GM10266 (cell line): ENCODE results near the gene CD300A.

Experiments
- DNase-seq: peaks from one replicate; pipeline ENCODE4 v3.0.0; 2012; ENCODE audit errors: extremely low spot score
- TF ChIP-seq, protein P1 (sequence below): IDR thresholded peaks from 2 replicates; pipeline ENCODE4 v1.5.1; 2012; ENCODE audit warnings: mild to moderate bottlenecking, low read depth; ENCODE audit not compliant: control insufficient read depth, insufficient read depth; ENCODE audit errors: missing control alignments

CD300A gene

DNA sequence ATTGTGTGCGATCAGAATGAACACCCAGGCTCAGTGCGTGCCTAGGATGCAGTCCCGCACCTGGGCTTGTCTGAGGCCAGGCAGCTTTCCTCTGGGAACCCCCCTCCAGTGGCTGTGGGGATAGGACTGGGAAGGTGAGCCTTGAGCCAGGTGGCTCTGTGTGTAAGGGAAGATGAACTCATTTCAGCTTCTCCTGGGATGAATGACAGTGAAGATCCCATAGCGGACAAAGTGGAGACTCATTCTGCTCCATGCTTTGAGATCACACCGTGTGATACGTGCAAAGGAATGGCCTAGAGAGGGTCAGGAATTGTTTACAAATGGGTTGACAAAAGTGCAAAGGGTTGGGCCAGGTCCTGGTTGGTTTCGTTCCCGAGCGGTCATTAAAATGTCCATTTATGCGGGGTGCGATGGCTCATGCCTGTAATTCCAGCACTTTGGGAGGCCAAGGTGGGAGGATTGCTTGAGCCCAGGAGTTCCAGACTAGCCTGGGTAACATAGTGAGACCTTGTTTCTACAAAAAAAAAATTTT lies 18.7 kb upstream of the CD300A start:
- TF ChIP-seq, protein P1, sequence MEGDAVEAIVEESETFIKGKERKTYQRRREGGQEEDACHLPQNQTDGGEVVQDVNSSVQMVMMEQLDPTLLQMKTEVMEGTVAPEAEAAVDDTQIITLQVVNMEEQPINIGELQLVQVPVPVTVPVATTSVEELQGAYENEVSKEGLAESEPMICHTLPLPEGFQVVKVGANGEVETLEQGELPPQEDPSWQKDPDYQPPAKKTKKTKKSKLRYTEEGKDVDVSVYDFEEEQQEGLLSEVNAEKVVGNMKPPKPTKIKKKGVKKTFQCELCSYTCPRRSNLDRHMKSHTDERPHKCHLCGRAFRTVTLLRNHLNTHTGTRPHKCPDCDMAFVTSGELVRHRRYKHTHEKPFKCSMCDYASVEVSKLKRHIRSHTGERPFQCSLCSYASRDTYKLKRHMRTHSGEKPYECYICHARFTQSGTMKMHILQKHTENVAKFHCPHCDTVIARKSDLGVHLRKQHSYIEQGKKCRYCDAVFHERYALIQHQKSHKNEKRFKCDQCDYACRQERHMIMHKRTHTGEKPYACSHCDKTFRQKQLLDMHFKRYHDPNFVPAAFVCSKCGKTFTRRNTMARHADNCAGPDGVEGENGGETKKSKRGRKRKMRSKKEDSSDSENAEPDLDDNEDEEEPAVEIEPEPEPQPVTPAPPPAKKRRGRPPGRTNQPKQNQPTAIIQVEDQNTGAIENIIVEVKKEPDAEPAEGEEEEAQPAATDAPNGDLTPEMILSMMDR: no peak
- DNase-seq: no peak

DNA sequence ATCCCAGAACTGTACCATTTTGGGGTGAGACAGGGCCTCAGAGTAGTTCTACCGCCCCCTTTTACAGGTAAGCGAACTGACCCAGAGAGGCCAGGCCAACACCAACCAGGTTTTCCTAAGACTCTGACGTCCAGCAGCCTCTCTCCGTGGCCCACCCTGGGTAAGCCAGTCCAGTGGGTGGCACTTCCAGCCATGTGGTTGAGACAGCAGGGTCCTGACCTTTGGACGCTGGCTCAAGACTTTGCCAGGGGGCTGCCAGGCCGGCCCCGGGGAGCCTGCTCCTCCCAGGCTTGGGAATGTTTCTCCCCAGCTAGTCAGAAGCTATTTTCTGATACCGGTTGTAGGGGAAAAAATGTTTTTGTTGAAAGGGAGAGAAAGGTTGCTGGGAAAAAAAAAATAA lies 17.7 kb upstream of the CD300A start:
- DNase-seq: no peak
- TF ChIP-seq, protein P1: no peak

DNA sequence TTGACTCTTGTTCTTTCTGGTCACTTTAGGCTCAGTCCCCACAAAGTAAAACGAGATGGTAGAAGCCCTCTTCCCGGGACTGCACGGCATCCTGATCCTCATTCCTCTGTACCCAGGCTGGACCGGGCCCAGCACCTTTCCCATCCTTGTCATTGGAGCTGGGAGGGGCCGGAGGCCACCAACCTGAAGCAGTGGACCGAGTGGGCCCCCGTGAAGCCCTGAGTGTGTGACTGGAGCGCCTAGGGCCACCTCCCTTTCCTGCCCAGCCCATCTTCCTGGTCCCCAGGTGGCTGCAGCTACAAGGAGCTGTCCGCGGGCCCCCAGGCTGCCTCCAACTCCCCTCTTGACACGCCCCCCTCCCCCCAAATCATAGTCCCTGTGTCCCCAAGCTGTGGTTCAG lies 17.1 kb upstream of the CD300A start:
- TF ChIP-seq, protein P1: no peak
- DNase-seq: no peak

DNA sequence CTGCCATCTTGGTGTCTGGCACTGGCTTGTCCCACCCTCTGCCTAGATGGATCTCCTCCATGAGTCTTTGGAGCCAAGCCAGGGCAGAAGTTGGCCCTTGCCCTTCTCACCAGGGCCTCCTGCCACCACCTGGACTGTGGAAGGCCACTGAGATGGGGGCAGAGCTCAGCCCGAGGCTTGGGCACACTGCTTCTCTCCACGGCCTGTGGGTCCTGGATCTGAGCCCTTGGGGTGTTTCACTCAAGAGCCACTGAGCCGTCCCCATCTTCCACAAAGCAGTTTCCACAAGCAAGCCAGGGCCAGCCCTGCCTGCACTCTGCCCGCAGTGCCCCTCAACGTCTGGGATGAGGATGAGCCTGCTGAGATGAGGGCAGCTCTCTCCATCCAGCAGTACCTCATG lies 16.7 kb upstream of the CD300A start:
- no peak for DNase-seq
- TF ChIP-seq, protein P1: no peak

DNA sequence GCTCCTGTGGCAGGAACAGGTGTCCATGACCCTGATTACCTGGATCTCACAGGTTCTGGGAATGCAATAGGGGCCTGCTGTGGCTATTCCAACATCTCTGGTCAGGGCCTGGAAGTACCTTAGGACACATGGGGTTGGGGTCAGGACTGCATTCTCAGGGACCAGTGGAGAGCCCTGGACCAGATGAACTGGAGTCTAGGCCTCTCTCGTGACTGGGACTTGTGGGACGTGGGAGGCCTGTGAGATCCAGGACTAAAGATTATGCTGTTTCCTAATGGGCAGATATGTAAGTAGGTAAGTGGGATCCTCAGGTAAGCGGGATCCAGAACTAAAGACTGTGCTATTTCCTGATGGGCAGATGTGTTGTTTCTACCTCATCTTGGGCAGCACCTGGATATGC lies 16.2 kb upstream of the CD300A start:
- no peak for DNase-seq
- TF ChIP-seq, protein P1: no peak

DNA sequence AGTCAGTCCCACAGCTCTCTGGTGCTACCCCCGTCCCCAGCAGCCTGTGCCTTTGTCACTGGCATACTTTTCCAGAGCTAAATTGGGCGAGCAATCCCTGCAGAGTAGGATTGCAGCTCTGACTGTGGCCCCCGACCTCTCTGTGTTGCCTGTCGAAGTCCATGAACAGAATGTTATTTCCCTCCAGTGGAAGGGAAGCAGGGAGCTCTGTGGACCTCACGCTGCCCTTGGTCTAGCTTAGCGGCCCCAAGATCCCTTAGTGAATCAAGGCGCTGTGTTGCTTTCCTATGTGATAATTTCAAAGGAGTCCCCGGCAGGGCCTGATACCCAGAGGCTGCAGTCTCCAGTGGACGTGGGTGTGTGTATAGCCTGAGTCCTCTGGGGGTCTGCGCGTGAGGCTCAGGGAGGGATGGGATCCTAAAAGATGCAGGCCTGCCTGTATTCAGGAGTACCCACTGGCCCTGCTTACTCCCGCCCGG lies 15.5 kb upstream of the CD300A start:
- TF ChIP-seq, protein P1: no peak
- DNase-seq: no peak

DNA sequence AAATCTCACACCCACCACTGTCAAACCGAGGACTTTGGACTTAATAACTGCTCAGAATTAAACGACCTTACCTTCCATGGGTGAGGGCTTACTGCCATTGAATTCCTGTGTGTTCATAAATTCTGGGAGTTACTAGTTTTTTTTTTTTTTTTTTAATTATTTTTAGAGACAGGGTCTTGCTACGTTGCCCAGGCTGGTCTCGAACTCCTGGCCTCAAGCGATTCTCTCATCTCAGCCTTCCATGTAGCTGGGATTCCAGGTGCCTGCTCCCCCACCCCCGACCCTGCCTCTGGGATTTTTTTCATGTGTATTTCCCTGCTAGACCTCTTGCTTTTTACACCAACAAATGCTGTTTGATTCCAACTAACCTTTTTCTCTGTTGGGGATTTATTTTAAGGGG lies 14.9 kb upstream of the CD300A start:
- DNase-seq: no peak

More for the DNA sequence above, 14.9 kb upstream of the CD300A start:
- TF ChIP-seq, protein P1: no peak
